ENCODE measurements around the gene THAP3.
A peak's percentile ranks its signal among the peaks of the same experiment; 100 is the strongest.

Gene THAP3

GRCh38 chr1:6585841-6586240 is 38.8 kb upstream of the THAP3 start:
- no peak overlapping the region for H3K4me3 Mint-ChIP-seq
- peaks cover 13% of the 10 kb centered on the region for H3K36me3 Mint-ChIP-seq (ENCODE audit: low read depth)
- no peak overlapping the region for H3K27ac Mint-ChIP-seq
- no peaks in the 10 kb centered on the region for H3K27me3 Mint-ChIP-seq (ENCODE audit: low read depth)
- H3K9me3 Mint-ChIP-seq: no peaks in the 10 kb centered on the region
- no peak for DNase-seq (ENCODE audit: low spot score)
- peaks cover 22% of the 10 kb centered on the region for H3K4me1 Mint-ChIP-seq (ENCODE audit: low read depth)

DNA sequence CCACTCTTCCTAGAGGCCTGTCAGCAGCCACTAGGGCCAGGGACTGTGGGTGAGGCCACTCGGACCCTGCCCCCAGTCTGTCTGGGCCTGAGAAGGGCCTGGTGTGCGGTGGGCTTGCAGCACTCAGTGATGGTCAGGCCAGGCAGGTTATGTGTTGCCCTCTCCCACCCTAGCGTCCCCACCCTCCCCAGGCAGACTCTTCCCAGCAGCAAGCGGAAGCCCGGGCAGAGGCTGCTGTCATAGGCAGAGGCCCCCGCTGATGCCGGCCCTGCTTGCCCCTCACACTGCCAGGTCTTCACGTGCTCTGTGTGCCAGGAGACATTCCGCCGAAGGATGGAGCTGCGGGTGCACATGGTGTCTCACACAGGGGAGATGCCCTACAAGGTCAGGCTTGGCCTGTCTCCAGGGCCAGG is 38.3 kb upstream of the THAP3 start:
- Mint-ChIP-seq H3K4me1 (ENCODE audit: low read depth) (peaks cover 20% of the 10 kb centered on the region), H3K27ac (no peak overlapping the region), H3K27me3 (ENCODE audit: low read depth) (no peaks in the 10 kb centered on the region), H3K9me3 (no peaks in the 10 kb centered on the region), H3K4me3 (no peak overlapping the region), H3K36me3 (ENCODE audit: low read depth) (peaks cover 13% of the 10 kb centered on the region)
- no peak for DNase-seq (ENCODE audit: low spot score)

GRCh38 chr1:6587261-6588005 is 37.2 kb upstream of the THAP3 start:
- no peaks in the 10 kb centered on the region for H3K27me3 Mint-ChIP-seq (ENCODE audit: low read depth)
- H3K9me3 Mint-ChIP-seq: no peaks in the 10 kb centered on the region

DNA sequence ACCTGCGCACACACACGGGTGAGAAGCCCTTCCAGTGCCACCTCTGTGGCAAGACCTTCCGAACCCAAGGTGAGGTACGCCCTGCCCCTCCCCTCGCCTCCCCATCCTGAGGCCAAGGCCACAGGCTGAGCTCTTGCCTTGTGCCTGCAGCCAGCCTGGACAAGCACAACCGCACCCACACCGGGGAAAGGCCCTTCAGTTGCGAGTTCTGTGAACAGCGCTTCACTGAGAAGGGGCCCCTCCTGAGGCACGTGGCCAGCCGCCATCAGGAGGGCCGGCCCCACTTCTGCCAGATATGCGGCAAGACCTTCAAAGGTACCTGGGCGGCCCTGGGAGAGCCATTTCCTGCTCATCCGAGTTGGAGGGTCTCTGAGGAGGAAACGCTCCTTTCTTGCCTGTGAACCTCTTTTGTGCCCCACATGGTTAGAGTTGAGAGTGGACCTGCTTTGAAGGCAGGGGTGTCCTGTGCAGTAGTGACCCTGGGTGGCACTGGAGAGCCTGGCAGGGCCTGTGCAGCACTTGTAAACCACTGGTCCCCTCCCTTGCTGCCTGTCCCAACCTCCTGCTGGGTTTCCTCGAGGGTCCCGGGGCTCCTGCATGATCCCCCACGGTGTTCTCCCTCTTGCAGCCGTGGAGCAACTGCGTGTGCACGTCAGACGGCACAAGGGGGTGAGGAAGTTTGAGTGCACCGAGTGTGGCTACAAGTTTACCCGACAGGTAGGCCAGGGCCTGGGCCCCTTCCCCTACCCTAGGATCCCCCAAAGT is 36.4 kb upstream of the THAP3 start:
- Mint-ChIP-seq H3K27me3 (ENCODE audit: low read depth) (no peaks in the 10 kb centered on the region), H3K36me3 (ENCODE audit: low read depth) (peaks cover 11% of the 10 kb centered on the region), H3K9me3 (no peaks in the 10 kb centered on the region), H3K27ac (peak overlapping the region; percentile 21), H3K4me3 (no peak overlapping the region), H3K4me1 (ENCODE audit: low read depth) (peaks cover 11% of the 10 kb centered on the region)
- DNase-seq (ENCODE audit: low spot score): no peak

More at GRCh38 chr1:6587261-6588005, 37.2 kb upstream of the THAP3 start:
- H3K27ac Mint-ChIP-seq: peak overlapping the region; percentile 21
- H3K36me3 Mint-ChIP-seq (ENCODE audit: low read depth): peaks cover 11% of the 10 kb centered on the region
- H3K4me1 Mint-ChIP-seq (ENCODE audit: low read depth): peaks cover 14% of the 10 kb centered on the region
- H3K4me3 Mint-ChIP-seq: no peak overlapping the region
- no peak for DNase-seq (ENCODE audit: low spot score)

DNA sequence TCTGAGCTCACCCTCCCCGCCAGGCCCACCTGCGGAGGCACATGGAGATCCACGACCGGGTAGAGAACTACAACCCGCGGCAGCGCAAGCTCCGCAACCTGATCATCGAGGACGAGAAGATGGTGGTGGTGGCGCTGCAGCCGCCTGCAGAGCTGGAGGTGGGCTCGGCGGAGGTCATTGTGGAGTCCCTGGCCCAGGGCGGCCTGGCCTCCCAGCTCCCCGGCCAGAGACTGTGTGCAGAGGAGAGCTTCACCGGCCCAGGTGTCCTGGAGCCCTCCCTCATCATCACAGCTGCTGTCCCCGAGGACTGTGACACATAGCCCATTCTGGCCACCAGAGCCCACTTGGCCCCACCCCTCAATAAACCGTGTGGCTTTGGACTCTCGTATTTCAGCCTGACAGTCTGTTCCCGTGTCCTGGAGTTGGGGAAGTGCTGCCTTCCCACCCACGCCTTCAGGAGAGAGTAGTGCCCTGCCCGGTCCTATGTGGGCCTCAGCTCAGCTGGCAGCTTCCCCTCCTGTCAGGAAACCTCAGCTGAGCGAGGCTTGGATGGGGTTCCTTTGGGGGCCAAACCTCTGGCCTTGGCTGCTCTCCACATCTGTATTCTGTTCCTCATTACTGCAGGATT is 35.7 kb upstream of the THAP3 start:
- Mint-ChIP-seq H3K9me3 (no peaks in the 10 kb centered on the region), H3K27ac (no peak overlapping the region), H3K4me1 (ENCODE audit: low read depth) (peaks cover 11% of the 10 kb centered on the region), H3K4me3 (no peak overlapping the region), H3K36me3 (ENCODE audit: low read depth) (peaks cover 14% of the 10 kb centered on the region), H3K27me3 (ENCODE audit: low read depth) (no peaks in the 10 kb centered on the region)
- DNase-seq (ENCODE audit: low spot score): no peak

GRCh38 chr1:6590046-6590445 is 34.6 kb upstream of the THAP3 start:
- no peaks in the 10 kb centered on the region for H3K27me3 Mint-ChIP-seq (ENCODE audit: low read depth)
- no peaks in the 10 kb centered on the region for H3K9me3 Mint-ChIP-seq
- peaks cover 7% of the 10 kb centered on the region for H3K4me1 Mint-ChIP-seq (ENCODE audit: low read depth)
- H3K36me3 Mint-ChIP-seq (ENCODE audit: low read depth): peaks cover 16% of the 10 kb centered on the region
- DNase-seq (ENCODE audit: low spot score): no peak
- no peak overlapping the region for H3K27ac Mint-ChIP-seq
- H3K4me3 Mint-ChIP-seq: no peak overlapping the region

- H3K36me3 Mint-ChIP-seq (ENCODE audit: low read depth): peaks cover 27% of the 10 kb centered on the region
- DNase-seq (ENCODE audit: low spot score): no peak
These were observed 33.4 kb upstream of the THAP3 start for GRCh38 chr1:6591222-6591621.

DNA sequence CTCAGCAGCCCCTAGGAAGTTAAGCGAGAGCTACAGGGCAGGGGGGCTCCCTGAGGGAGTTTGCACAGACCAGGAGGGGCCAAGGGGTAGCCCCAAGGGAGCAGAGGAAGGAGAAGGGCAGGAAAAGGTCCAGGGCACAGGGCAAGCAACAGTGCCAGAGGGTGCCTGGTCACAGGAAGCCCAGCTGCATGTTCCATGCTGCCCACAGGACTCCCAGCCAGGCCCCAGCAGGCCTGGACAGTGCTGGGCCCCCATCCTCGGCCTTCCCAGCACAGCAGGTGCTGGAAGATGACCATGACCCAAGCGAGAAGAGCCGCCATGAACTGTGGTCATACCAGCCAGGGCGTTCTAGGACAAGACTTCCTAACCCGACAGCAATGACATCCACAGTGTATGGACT is 33.0 kb upstream of the THAP3 start:
- Mint-ChIP-seq H3K27ac (no peak overlapping the region), H3K36me3 (ENCODE audit: low read depth) (peaks cover 31% of the 10 kb centered on the region), H3K4me1 (ENCODE audit: low read depth) (peaks cover 10% of the 10 kb centered on the region), H3K27me3 (ENCODE audit: low read depth) (no peaks in the 10 kb centered on the region), H3K9me3 (no peaks in the 10 kb centered on the region), H3K4me3 (no peak overlapping the region)
- no peak for DNase-seq (ENCODE audit: low spot score)

More at GRCh38 chr1:6591222-6591621, 33.4 kb upstream of the THAP3 start:
- Mint-ChIP-seq H3K27me3 (ENCODE audit: low read depth) (no peaks in the 10 kb centered on the region), H3K4me3 (no peak overlapping the region), H3K9me3 (no peaks in the 10 kb centered on the region), H3K4me1 (ENCODE audit: low read depth) (peaks cover 8% of the 10 kb centered on the region), H3K27ac (peak overlapping the region; percentile 36)

- Mint-ChIP-seq H3K27ac (no peak overlapping the region), H3K4me3 (no peak overlapping the region), H3K9me3 (no peaks in the 10 kb centered on the region), H3K4me1 (ENCODE audit: low read depth) (peaks cover 10% of the 10 kb centered on the region), H3K36me3 (ENCODE audit: low read depth) (peaks cover 36% of the 10 kb centered on the region), H3K27me3 (ENCODE audit: low read depth) (no peaks in the 10 kb centered on the region)
- no peak for DNase-seq (ENCODE audit: low spot score)
These were observed 32.2 kb upstream of the THAP3 start for GRCh38 chr1:6592441-6592840.

- peaks cover 10% of the 10 kb centered on the region for H3K4me1 Mint-ChIP-seq (ENCODE audit: low read depth)
- H3K27me3 Mint-ChIP-seq (ENCODE audit: low read depth): no peaks in the 10 kb centered on the region
- no peak overlapping the region for H3K27ac Mint-ChIP-seq
- no peak for DNase-seq (ENCODE audit: low spot score)
- no peaks in the 10 kb centered on the region for H3K9me3 Mint-ChIP-seq
- H3K36me3 Mint-ChIP-seq (ENCODE audit: low read depth): peaks cover 34% of the 10 kb centered on the region
- H3K4me3 Mint-ChIP-seq: no peak overlapping the region
These were observed 31.6 kb upstream of the THAP3 start for GRCh38 chr1:6592865-6593593.

- no peak for DNase-seq (ENCODE audit: low spot score)
- H3K27ac Mint-ChIP-seq: no peak overlapping the region
- H3K9me3 Mint-ChIP-seq: no peaks in the 10 kb centered on the region
- no peak overlapping the region for H3K4me3 Mint-ChIP-seq
- peaks cover 31% of the 10 kb centered on the region for H3K36me3 Mint-ChIP-seq (ENCODE audit: low read depth)
- no peaks in the 10 kb centered on the region for H3K27me3 Mint-ChIP-seq (ENCODE audit: low read depth)
- peaks cover 10% of the 10 kb centered on the region for H3K4me1 Mint-ChIP-seq (ENCODE audit: low read depth)
These were observed 30.9 kb upstream of the THAP3 start for GRCh38 chr1:6593810-6594209.

- Mint-ChIP-seq H3K27ac (peak overlapping the region; percentile 31), H3K4me1 (ENCODE audit: low read depth) (peaks cover 20% of the 10 kb centered on the region), H3K4me3 (no peak overlapping the region), H3K36me3 (ENCODE audit: low read depth) (peaks cover 36% of the 10 kb centered on the region), H3K9me3 (no peaks in the 10 kb centered on the region), H3K27me3 (ENCODE audit: low read depth) (no peaks in the 10 kb centered on the region)
- no peak for DNase-seq (ENCODE audit: low spot score)
These were observed 29.5 kb upstream of the THAP3 start for GRCh38 chr1:6594977-6595740.

GRCh38 chr1:6596351-6596750 is 28.3 kb upstream of the THAP3 start:
- no peak for DNase-seq (ENCODE audit: low spot score)
- H3K9me3 Mint-ChIP-seq: no peaks in the 10 kb centered on the region
- H3K36me3 Mint-ChIP-seq (ENCODE audit: low read depth): peaks cover 35% of the 10 kb centered on the region
- H3K27ac Mint-ChIP-seq: no peak overlapping the region
- peaks cover 19% of the 10 kb centered on the region for H3K4me1 Mint-ChIP-seq (ENCODE audit: low read depth)
- H3K27me3 Mint-ChIP-seq (ENCODE audit: low read depth): no peaks in the 10 kb centered on the region
- no peak overlapping the region for H3K4me3 Mint-ChIP-seq

All from T-helper 2 cell treated with Interferon-gamma antibody and Interleukin-4, amounts not matched to agents 5 μg/mL and 100 μg/mL, for 36 hours (primary cell).